ENCODE data around the gene CNNM2. TPM values are rescaled to one million over a fixed set of nuclear protein-coding genes. Genes with fewer than 3 reads are reported as not detected.

Gene CNNM2
- polyA plus RNA-seq, 1 of the 3 experiments (the other 2 are of a cell fraction), result 4.0 TPM

DNA sequence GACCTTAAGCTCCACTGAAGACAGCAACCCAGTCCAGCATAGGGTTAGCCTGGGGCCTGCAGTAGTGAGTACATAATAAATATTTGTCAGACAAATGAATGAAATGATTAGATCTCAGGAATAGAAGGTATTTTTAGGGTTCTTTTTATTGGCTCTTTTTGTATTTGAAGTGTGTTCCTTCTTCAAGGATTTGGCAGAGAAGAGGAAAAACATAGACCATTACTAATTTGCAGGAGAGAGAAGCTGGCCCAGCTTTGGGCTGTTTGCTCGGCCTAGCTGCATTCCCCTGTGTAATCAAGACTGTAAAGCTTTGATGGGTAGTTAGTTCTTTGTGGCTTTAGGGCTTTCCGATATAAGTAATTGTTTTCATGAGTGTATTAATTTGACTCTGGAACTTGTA is 64.2 kb downstream of the CNNM2 start:
- Histone ChIP-seq H2AFZ (ENCODE audit: low read depth) (no peak overlapping the region), H3K79me2 (ENCODE audit: insufficient read depth) (no peaks in the 10 kb centered on the region), H4K20me1 (ENCODE audit: insufficient read depth) (no peaks in the 10 kb centered on the region), H3K36me3 (replicated peaks in 1 of 2; ENCODE audit: control insufficient read depth in 1 of 2, insufficient read depth in 2 of 2, low read length in 1 of 2) (no peaks in the 10 kb centered on the region), H3K9me3 (no peaks in the 10 kb centered on the region), H3K9me2 (no peaks in the 10 kb centered on the region), H3F3A (replicated peaks; ENCODE audit: insufficient read depth) (no peaks in the 10 kb centered on the region), H3K4me3 (ENCODE audit: low read depth in 2 of 2, low read length in 1 of 2) (no peak overlapping the region), H3K27me3 (ENCODE audit: insufficient read depth) (no peaks in the 10 kb centered on the region), H3K4me1 (ENCODE audit: control insufficient read depth in 1 of 2, insufficient read depth in 2 of 2, low read depth in 1 of 2, low read length in 1 of 2) (no peaks in the 10 kb centered on the region), H3K9ac (no peak overlapping the region), H3K27ac (ENCODE audit: low read depth in 2 of 2, low read length in 1 of 2) (no peak overlapping the region), H3K4me2 (no peak overlapping the region)
- 95% methylated on average over 2 of the region's 2 CpGs for WGBS (ENCODE audit: low lambda C conversion rate)
- no peak for DNase-seq
- ChIA-PET CTCF (no interaction called here), POLR2A (interaction anchor here (0.5 kb wide), 1 partner anchor 374 kb away, joined by 3 read pairs; no protein-coding TSS in a partner anchor)
- TF ChIP-seq TEAD4 (IDR thresholded peaks at IDR 0.05; ENCODE audit: borderline replicate concordance, insufficient read depth) (no peak), POLR2AphosphoS5 (IDR thresholded peaks at IDR 0.05; ENCODE audit: low read depth, low read length) (no peak), RCOR1 (IDR thresholded peaks at IDR 0.05; ENCODE audit: low read length) (no peak), GABPA (IDR thresholded peaks at IDR 0.05; ENCODE audit: low read depth) (no peak), RFX5 (IDR thresholded peaks at IDR 0.05; ENCODE audit: low read length) (no peak), USF1 (IDR thresholded peaks at IDR 0.05; ENCODE audit: borderline replicate concordance, low read depth) (no peak), NRF1 (IDR thresholded peaks at IDR 0.05; ENCODE audit: low read depth, low read length) (no peak)
- TF ChIP-seq, protein P1, sequence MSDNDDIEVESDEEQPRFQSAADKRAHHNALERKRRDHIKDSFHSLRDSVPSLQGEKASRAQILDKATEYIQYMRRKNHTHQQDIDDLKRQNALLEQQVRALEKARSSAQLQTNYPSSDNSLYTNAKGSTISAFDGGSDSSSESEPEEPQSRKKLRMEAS (IDR thresholded peaks at IDR 0.05; ENCODE audit: low read depth), result no peak
- TF ChIP-seq, protein P2, sequence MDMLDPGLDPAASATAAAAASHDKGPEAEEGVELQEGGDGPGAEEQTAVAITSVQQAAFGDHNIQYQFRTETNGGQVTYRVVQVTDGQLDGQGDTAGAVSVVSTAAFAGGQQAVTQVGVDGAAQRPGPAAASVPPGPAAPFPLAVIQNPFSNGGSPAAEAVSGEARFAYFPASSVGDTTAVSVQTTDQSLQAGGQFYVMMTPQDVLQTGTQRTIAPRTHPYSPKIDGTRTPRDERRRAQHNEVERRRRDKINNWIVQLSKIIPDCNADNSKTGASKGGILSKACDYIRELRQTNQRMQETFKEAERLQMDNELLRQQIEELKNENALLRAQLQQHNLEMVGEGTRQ (IDR thresholded peaks at IDR 0.05; ENCODE audit: borderline replicate concordance, low read depth, low read length), result no peak

DNA sequence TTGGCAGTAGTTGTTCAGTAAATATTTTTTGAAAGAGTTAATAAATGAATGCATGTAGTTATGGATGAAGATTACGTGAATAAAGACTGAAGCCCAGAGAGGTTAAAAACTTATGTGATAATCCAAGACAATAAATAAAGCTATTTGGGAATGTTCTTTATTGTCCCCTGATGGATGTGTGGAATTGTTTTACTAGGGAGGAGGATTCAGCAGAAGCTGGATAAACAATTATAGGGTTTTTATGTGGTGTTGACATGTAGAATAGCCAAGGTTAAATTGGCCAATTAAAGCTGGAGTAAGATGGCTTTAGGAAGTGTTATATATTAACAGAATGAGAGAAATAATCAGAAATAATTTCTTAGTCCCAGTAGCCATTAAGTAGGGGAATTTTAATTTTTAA is 66.0 kb downstream of the CNNM2 start:
- H3K9me3 ChIP-seq, result no peaks in the 10 kb centered on the region
- H3F3A ChIP-seq (replicated peaks; ENCODE audit: insufficient read depth), result peaks cover 2% of the 10 kb centered on the region
- no peak overlapping the region for H2AFZ ChIP-seq (ENCODE audit: low read depth)
- no peak overlapping the region for H3K9ac ChIP-seq
- H3K36me3 ChIP-seq (replicated peaks in 1 of 2; ENCODE audit: control insufficient read depth in 1 of 2, insufficient read depth in 2 of 2, low read length in 1 of 2), result no peaks in the 10 kb centered on the region
- no peak overlapping the region for H3K4me2 ChIP-seq
- H3K9me2 ChIP-seq, result no peaks in the 10 kb centered on the region
- ChIA-PET POLR2A (no interaction called here), CTCF (no interaction called here)
- no peak for TF ChIP-seq NFIC (IDR thresholded peaks at IDR 0.05; ENCODE audit: borderline replicate concordance)
- no peak for TF ChIP-seq EZH2phosphoT487 (IDR thresholded peaks at IDR 0.05; ENCODE audit: borderline replicate concordance, low read depth)
- H4K20me1 ChIP-seq (ENCODE audit: insufficient read depth), result no peaks in the 10 kb centered on the region
- H3K79me2 ChIP-seq (ENCODE audit: insufficient read depth), result no peaks in the 10 kb centered on the region
- H3K4me3 ChIP-seq (ENCODE audit: low read depth in 2 of 2, low read length in 1 of 2), result no peak overlapping the region
- 100% methylated on average over 1 of the region's 1 CpG for WGBS (ENCODE audit: low lambda C conversion rate)
- DNase-seq, result no peak
- no peaks in the 10 kb centered on the region for H3K4me1 ChIP-seq (ENCODE audit: control insufficient read depth in 1 of 2, insufficient read depth in 2 of 2, low read depth in 1 of 2, low read length in 1 of 2)
- no peaks in the 10 kb centered on the region for H3K27me3 ChIP-seq (ENCODE audit: insufficient read depth)
- no peak overlapping the region for H3K27ac ChIP-seq (ENCODE audit: low read depth in 2 of 2, low read length in 1 of 2)

Data from SK-N-SH (cell line).